ENCODE data around the gene RNU2-1.
"Not testable (repeated sequence)": the region's sequence is repeated elsewhere in the genome, so short reads cannot be mapped to it uniquely, and the experiment has no call there.

DNA sequence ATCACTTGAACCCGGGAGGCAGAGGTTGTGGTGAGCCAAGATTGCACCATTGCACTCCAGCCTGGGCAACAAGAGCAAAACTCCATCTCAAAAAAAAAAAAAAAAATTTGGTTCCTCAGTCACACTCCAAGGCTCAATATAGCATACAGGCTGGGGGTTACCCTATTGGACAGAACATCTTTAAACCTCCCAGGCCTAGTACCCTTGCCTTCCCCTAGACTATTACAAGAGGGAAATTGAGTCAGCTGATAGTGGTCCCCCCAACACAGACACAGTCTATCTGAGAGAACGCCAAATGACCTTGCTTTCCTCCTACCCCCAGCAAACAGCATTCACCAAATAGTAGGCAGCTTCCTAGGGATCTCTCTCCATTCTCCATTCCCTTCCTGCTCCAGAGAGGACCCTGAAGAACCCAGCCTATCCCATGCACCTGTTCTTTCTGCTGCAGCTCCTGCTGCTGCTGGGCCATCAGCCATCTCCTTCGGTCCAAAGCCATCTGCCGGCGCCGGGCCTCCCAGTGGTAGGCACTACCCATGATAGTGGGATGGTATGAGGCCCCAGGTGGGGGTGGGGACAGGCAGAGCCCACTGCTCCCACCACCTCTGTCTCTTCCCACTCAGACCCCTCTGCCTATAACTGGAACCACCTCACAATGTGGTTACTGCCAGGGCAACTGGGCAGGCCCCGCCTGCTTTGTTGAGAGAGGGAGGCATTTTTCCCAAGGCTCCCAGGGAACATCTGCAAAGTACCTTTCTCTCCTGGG lies 5.6 kb downstream of the RNU2-1 start, which contains the start of gene CCDC200:
- TF ChIP-seq, protein P1, sequence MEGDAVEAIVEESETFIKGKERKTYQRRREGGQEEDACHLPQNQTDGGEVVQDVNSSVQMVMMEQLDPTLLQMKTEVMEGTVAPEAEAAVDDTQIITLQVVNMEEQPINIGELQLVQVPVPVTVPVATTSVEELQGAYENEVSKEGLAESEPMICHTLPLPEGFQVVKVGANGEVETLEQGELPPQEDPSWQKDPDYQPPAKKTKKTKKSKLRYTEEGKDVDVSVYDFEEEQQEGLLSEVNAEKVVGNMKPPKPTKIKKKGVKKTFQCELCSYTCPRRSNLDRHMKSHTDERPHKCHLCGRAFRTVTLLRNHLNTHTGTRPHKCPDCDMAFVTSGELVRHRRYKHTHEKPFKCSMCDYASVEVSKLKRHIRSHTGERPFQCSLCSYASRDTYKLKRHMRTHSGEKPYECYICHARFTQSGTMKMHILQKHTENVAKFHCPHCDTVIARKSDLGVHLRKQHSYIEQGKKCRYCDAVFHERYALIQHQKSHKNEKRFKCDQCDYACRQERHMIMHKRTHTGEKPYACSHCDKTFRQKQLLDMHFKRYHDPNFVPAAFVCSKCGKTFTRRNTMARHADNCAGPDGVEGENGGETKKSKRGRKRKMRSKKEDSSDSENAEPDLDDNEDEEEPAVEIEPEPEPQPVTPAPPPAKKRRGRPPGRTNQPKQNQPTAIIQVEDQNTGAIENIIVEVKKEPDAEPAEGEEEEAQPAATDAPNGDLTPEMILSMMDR (conservative IDR thresholded peaks at IDR 0.05 in 1 of 2, IDR thresholded peaks at IDR 0.05 in 1 of 2; ENCODE audit: low read depth in 1 of 2, low read length in 2 of 2) = not testable (repeated sequence)
- TF ChIP-seq EZH2 (IDR thresholded peaks at IDR 0.05; ENCODE audit: low read length, missing control alignments) = not testable (repeated sequence)

Data from fibroblast of lung (primary cell).